GM12875 (cell line): ENCODE measurements around the gene SMPD1.
"Not testable (repeated sequence)": the region's sequence is repeated elsewhere in the genome, so short reads cannot be mapped to it uniquely, and the experiment has no call there.

Experiments
- H3K4me3 ChIP-seq: one replicate; pipeline ENCODE4 v1.5.1; 2011; ENCODE audit warnings: low read depth, low read length, control low read depth
- TF ChIP-seq, protein P1 (sequence below): IDR thresholded peaks from 2 replicates; pipeline ENCODE4 v1.5.1; 2011; ENCODE audit warnings: low read depth, mild to moderate bottlenecking, control low read depth, inconsistent platforms, low read length, moderate library complexity, borderline replicate concordance; ENCODE audit not compliant: insufficient read depth

SMPD1 gene

DNA sequence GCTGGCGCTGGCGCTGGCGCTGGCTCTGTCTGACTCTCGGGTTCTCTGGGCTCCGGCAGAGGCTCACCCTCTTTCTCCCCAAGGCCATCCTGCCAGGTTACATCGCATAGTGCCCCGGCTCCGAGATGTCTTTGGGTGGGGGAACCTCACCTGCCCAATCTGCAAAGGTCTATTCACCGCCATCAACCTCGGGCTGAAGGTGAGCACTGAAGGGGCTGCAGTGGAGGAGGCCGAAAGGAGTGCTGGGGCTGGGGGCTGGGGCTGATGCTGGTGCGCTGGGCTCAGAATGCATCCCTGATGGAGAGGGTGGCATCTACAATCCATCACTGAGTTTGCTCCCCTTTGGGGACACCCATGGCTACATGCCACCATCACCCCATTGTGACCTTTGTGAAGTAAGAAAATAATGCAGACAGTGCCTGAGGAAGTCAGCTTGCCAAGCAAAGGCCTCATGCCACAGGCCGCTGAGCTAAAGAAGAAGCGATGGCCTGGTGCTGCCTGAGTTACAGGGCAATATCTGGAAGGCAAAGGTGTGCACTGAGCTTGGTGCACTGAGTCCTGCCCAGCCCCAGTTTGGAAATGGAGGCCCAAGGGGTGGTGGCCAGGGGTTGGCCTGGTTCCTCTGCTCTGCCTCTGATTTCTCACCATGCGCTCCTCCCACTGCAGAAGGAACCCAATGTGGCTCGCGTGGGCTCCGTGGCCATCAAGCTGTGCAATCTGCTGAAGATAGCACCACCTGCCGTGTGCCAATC lies 620 bp downstream of the SMPD1 start:
- TF ChIP-seq, protein P1, sequence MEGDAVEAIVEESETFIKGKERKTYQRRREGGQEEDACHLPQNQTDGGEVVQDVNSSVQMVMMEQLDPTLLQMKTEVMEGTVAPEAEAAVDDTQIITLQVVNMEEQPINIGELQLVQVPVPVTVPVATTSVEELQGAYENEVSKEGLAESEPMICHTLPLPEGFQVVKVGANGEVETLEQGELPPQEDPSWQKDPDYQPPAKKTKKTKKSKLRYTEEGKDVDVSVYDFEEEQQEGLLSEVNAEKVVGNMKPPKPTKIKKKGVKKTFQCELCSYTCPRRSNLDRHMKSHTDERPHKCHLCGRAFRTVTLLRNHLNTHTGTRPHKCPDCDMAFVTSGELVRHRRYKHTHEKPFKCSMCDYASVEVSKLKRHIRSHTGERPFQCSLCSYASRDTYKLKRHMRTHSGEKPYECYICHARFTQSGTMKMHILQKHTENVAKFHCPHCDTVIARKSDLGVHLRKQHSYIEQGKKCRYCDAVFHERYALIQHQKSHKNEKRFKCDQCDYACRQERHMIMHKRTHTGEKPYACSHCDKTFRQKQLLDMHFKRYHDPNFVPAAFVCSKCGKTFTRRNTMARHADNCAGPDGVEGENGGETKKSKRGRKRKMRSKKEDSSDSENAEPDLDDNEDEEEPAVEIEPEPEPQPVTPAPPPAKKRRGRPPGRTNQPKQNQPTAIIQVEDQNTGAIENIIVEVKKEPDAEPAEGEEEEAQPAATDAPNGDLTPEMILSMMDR: no peak
- H3K4me3 ChIP-seq: peak overlapping the region; percentile 89

DNA sequence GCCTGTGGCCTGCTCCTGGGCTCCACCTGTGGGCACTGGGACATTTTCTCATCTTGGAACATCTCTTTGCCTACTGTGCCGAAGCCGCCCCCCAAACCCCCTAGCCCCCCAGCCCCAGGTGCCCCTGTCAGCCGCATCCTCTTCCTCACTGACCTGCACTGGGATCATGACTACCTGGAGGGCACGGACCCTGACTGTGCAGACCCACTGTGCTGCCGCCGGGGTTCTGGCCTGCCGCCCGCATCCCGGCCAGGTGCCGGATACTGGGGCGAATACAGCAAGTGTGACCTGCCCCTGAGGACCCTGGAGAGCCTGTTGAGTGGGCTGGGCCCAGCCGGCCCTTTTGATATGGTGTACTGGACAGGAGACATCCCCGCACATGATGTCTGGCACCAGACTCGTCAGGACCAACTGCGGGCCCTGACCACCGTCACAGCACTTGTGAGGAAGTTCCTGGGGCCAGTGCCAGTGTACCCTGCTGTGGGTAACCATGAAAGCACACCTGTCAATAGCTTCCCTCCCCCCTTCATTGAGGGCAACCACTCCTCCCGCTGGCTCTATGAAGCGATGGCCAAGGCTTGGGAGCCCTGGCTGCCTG lies 1.4 kb downstream of the SMPD1 start:
- TF ChIP-seq, protein P1: no peak
- no peak overlapping the region for H3K4me3 ChIP-seq

DNA sequence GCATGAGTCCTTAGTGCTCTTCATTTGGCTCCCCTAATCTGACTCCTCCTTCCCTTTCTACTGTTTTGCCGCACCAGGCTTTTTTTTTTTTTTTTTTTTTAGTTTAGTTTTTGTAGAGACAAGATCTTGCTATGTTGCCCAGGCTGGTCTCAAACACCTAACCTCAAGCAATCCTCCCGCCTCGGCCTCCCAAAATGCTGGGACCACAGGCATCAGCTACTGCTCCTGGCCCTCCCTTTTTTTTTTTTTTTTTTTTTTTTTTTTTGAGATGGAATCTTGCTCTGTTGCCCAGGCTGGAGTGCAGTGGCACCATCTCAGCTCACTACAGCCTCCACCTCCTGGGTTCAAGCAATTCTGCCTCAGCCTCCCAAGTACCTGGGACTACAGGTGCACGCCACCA lies 2.0 kb downstream of the SMPD1 start:
- H3K4me3 ChIP-seq: not testable (repeated sequence)

DNA sequence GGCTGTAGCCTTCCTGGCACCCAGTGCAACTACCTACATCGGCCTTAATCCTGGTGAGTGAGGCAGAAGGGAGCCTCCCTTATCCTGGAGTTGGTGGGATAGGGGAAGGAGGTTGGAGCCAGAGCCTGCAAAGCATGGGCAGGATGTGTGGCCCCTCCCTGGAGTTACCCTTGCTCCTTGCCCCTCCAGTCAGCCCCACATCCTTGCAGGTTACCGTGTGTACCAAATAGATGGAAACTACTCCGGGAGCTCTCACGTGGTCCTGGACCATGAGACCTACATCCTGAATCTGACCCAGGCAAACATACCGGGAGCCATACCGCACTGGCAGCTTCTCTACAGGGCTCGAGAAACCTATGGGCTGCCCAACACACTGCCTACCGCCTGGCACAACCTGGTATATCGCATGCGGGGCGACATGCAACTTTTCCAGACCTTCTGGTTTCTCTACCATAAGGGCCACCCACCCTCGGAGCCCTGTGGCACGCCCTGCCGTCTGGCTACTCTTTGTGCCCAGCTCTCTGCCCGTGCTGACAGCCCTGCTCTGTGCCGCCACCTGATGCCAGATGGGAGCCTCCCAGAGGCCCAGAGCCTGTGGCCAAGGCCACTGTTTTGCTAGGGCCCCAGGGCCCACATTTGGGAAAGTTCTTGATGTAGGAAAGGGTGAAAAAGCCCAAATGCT lies 3.9 kb downstream of the SMPD1 start:
- TF ChIP-seq, protein P1: no peak
- no peak overlapping the region for H3K4me3 ChIP-seq

DNA sequence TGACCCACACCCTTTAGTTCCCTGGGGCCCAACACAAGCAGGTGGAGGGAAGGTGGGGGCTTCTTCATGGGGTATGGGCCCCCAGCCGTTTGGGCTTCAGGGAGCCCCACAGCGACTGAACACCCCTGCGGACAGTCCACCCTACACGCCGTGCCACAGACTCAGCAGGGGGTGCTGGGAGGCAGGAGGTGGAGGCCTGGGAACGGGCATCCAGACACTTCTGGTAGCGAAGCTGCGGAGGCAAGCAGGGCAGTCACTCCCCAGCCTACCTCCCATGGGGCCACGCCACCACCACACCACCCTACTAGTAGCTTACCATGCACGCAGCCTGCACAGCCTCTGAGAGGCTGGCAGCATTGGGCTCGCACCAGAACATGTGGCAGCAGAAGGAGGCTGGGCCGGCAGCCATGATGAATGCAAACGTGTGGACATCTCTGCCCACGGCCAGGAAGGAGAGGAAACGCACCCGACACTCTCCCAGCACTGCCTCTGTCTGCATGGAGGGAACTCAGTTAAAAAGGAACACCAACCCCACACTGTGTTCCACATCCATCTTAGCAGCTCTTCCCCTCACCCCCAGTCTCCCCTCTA lies 5.3 kb downstream of the SMPD1 start:
- TF ChIP-seq, protein P1: no peak
- no peak overlapping the region for H3K4me3 ChIP-seq

DNA sequence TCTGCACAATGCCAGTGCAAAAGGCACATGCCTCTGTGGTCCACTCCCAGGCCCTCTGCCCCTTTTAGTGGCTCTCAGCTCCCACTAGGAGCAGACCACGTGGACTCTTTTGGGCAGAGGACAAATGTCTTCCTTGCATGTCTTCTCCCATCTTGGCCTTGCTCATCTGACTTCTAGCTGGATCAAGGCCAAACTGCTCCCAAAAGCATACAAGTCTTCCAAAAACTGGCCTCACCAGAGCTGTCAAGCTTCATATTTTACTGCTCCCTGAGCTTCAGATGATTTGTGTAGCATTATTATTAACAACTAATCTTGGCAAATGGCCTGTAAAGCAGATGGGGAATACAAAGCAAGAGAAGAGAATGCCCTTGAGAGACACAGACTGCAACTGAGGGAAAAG lies 6.9 kb downstream of the SMPD1 start:
- no peak overlapping the region for H3K4me3 ChIP-seq
- TF ChIP-seq, protein P1: no peak

DNA sequence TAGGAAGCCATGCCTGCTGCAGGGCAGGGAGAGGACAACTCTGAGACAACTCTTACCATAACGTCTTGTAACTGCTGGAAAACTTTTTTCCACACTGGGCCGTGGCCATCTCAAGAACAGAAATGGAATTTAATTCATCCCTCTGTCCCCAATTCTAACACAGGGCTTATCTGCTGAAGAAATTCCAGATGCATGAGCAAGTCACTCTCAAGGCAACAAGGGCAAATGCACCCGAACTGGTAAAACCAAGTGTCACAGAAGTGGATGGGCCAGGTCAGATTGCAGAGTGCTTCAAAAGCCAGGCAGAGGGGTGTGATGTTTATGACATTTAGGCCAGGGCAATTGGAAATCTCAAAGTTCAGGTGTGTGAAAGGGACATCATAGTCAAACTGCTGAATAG lies 7.4 kb downstream of the SMPD1 start:
- TF ChIP-seq, protein P1: no peak
- H3K4me3 ChIP-seq: no peak overlapping the region
